CD4-positive, alpha-beta memory T cell (primary cell): ENCODE measurements around the gene MRPS9. TPM values are rescaled to one million over a fixed set of nuclear protein-coding genes. Genes with fewer than 3 reads are reported as not detected.

ENCODE experiments used
- CTCF ChIA-PET: fragments of 350-600 bp; sonication (Branson Sonifier 250); formaldehyde crosslinking; loops from one replicate; lab custom pipeline; 2021; ENCODE audit warnings: inconsistent platforms; ENCODE audit not compliant: partially characterized antibody; lab: Charles Lee
- POLR2A ChIA-PET: fragments of 350-600 bp; sonication (Branson Sonifier 250); formaldehyde crosslinking; loops from one replicate; lab custom pipeline; 2021; ENCODE audit not compliant: partially characterized antibody; lab: Charles Lee
- DNase-seq, 5 donors: peaks; one replicate each; pipeline versions ENCODE4 v3.0.0 to v3.0.0-alpha.2; 2020 to 2022; ENCODE audit warnings: mixed read lengths in 1 of 5
- H3K27ac ChIP-seq: one replicate; pipeline ENCODE4 v1.7.0; 2013; ENCODE audit warnings: low read depth, low read length
- H3K27me3 ChIP-seq: 2 replicates; pipeline ENCODE4 v1.7.0; 2013; ENCODE audit warnings: mild to moderate bottlenecking, low read length, moderate library complexity; ENCODE audit not compliant: insufficient read depth
- H3K36me3 ChIP-seq: 2 replicates; pipeline ENCODE4 v1.7.0; 2013; ENCODE audit warnings: mild to moderate bottlenecking, low read length, moderate library complexity; ENCODE audit not compliant: insufficient read depth
- H3K4me1 ChIP-seq: 2 replicates; pipeline ENCODE4 v1.7.0; 2013; ENCODE audit warnings: mild to moderate bottlenecking, low read length, moderate library complexity; ENCODE audit not compliant: insufficient read depth
- H3K4me3 ChIP-seq, 2 donors: one replicate each; pipeline ENCODE4 v1.7.0; 2013; ENCODE audit warnings: low read length in 2 of 2, mild to moderate bottlenecking in 1 of 2
- H3K9me3 ChIP-seq, 2 donors: one replicate each; pipeline ENCODE4 v1.7.0; 2013; ENCODE audit warnings: low read length in 2 of 2, control low read depth in 1 of 2; ENCODE audit not compliant: control insufficient read depth in 1 of 2
- H3K27ac Mint-ChIP-seq, 7 donors: one replicate each; pipeline ENCODE4 v1.8.0; 2020 to 2021; ENCODE audit warnings: mixed read lengths in 7 of 7, mild to moderate bottlenecking in 6 of 7, inconsistent platforms in 3 of 7, moderate library complexity in 3 of 7
- H3K27me3 Mint-ChIP-seq, 2 donors: one replicate each; pipeline ENCODE4 v1.8.0; 2020 to 2021; ENCODE audit warnings: mixed read lengths in 2 of 2
- H3K36me3 Mint-ChIP-seq, 2 donors: one replicate each; pipeline ENCODE4 v1.8.0; 2020 to 2021; ENCODE audit warnings: mixed read lengths in 2 of 2, inconsistent platforms in 1 of 2, mild to moderate bottlenecking in 1 of 2
- H3K4me1 Mint-ChIP-seq, 4 donors: one replicate each; pipeline ENCODE4 v1.8.0; 2020 to 2021; ENCODE audit warnings: mixed read lengths in 4 of 4, mild to moderate bottlenecking in 1 of 4
- H3K4me3 Mint-ChIP-seq, 8 donors: one replicate each; pipeline ENCODE4 v1.8.0; 2020 to 2021; ENCODE audit warnings: mixed read lengths in 8 of 8, mild to moderate bottlenecking in 7 of 8, moderate library complexity in 6 of 8, inconsistent platforms in 3 of 8
- H3K9me3 Mint-ChIP-seq, 8 donors: one replicate each; pipeline ENCODE4 v1.8.0; 2020 to 2021; ENCODE audit warnings: mixed read lengths in 8 of 8, mild to moderate bottlenecking in 5 of 8, inconsistent platforms in 3 of 8, moderate library complexity in 1 of 8
- intact Hi-C: fragments of 100-400 bp; cut with micrococcal nuclease; formaldehyde crosslinking; loops from one replicate; pipeline ENCODE4 v1.15.1; 2023
- polyA plus RNA-seq, 2 donors: library from polyadenylated mRNA; unstranded; fragments of 300-500 nt; fragmentation: Illumina TruSeq; gene quantifications; one replicate each; pipeline ENCODE4 v1.2.3, GENCODE V29; 2021
- total RNA-seq, 2 experiments: library from RNA; stranded (reverse); gene quantifications; one replicate each; pipeline ENCODE4 v1.2.3, GENCODE V29; 2021

The MRPS9 gene
- total and polyA plus RNA-seq, 4 experiments from 2014 or later: 20.1 to 31.0 (median 21.4) TPM

- no peaks in the 10 kb centered on the region for H3K36me3 ChIP-seq
- H3K27me3 ChIP-seq: no peaks in the 10 kb centered on the region
- CTCF ChIA-PET: no interaction called here
- Mint-ChIP-seq H3K27ac (no peak overlapping the region), H3K27me3 (no peaks in the 10 kb centered on the region), H3K9me3 (no peaks in the 10 kb centered on the region), H3K4me3 (no peak overlapping the region), H3K36me3 (peaks cover 29 to 48% of the 10 kb centered on the region in 2 donors), H3K4me1 (peaks cover 9 to 22% (median 16%) of the 10 kb centered on the region in 4 donors)
- intact Hi-C loops: no loop called here
- DNase-seq: no peak
- POLR2A ChIA-PET: no interaction called here
- no peaks in the 10 kb centered on the region for H3K9me3 ChIP-seq
- no peak overlapping the region for H3K27ac ChIP-seq
- H3K4me3 ChIP-seq: no peak overlapping the region
- no peaks in the 10 kb centered on the region for H3K4me1 ChIP-seq
Measured at GRCh38 chr2:105062158-105062557, 24.3 kb downstream of the MRPS9 start.

- no peak overlapping the region for H3K4me3 ChIP-seq
- H3K27ac ChIP-seq: no peak overlapping the region
- no peak overlapping the region for H3K4me3 Mint-ChIP-seq
- H3K36me3 ChIP-seq: no peaks in the 10 kb centered on the region
- peaks cover 4% of the 10 kb centered on the region for H3K4me1 ChIP-seq
- H3K27me3 ChIP-seq: no peaks in the 10 kb centered on the region
- no peak overlapping the region for H3K27ac Mint-ChIP-seq
- CTCF ChIA-PET: no interaction called here
- peaks cover 22 to 37% of the 10 kb centered on the region in 2 donors for H3K36me3 Mint-ChIP-seq
- H3K9me3 Mint-ChIP-seq: no peaks in the 10 kb centered on the region
- H3K27me3 Mint-ChIP-seq: no peaks in the 10 kb centered on the region
- H3K4me1 Mint-ChIP-seq: peaks cover 8 to 20% (median 14%) of the 10 kb centered on the region in 4 donors
- DNase-seq: no peak
- H3K9me3 ChIP-seq: no peaks in the 10 kb centered on the region
- POLR2A ChIA-PET: no interaction called here
- intact Hi-C loops: no loop called here
Measured at GRCh38 chr2:105068387-105068786, 30.5 kb downstream of the MRPS9 start.

GRCh38 chr2:105068875-105069274, 31.0 kb downstream of the MRPS9 start:
- Histone ChIP-seq H3K9me3 (no peaks in the 10 kb centered on the region), H3K4me3 (no peak overlapping the region), H3K27me3 (no peaks in the 10 kb centered on the region), H3K27ac (no peak overlapping the region), H3K36me3 (no peaks in the 10 kb centered on the region), H3K4me1 (peaks cover 4% of the 10 kb centered on the region)
- peaks cover 24 to 32% of the 10 kb centered on the region in 2 donors for H3K36me3 Mint-ChIP-seq
- POLR2A ChIA-PET: no interaction called here
- intact Hi-C loops: no loop called here
- CTCF ChIA-PET: no interaction called here
- peaks cover 8 to 18% (median 12%) of the 10 kb centered on the region in 4 donors for H3K4me1 Mint-ChIP-seq
- no peak for DNase-seq
- H3K9me3 Mint-ChIP-seq: no peaks in the 10 kb centered on the region
- no peak overlapping the region for H3K4me3 Mint-ChIP-seq
- H3K27me3 Mint-ChIP-seq: no peaks in the 10 kb centered on the region
- no peak overlapping the region for H3K27ac Mint-ChIP-seq

- no peaks in the 10 kb centered on the region for H3K36me3 ChIP-seq
- H3K27me3 ChIP-seq: no peaks in the 10 kb centered on the region
- no peaks in the 10 kb centered on the region for H3K9me3 ChIP-seq
- no peaks in the 10 kb centered on the region for H3K9me3 Mint-ChIP-seq
- H3K27ac Mint-ChIP-seq: no peak overlapping the region
- H3K27ac ChIP-seq: no peak overlapping the region
- no peak overlapping the region for H3K4me3 Mint-ChIP-seq
- intact Hi-C loops: no loop called here
- ChIA-PET CTCF (no interaction called here), POLR2A (no interaction called here)
- no peak for DNase-seq
- peaks cover 4 to 11% (median 5%) of the 10 kb centered on the region in 4 donors for H3K4me1 Mint-ChIP-seq
- H3K4me1 ChIP-seq: peaks cover 4% of the 10 kb centered on the region
- peaks cover 27 to 32% of the 10 kb centered on the region in 2 donors for H3K36me3 Mint-ChIP-seq
- H3K27me3 Mint-ChIP-seq: no peaks in the 10 kb centered on the region
- H3K4me3 ChIP-seq: no peak overlapping the region
Measured at GRCh38 chr2:105070010-105070865, 32.4 kb downstream of the MRPS9 start.

- no peak overlapping the region for H3K4me3 Mint-ChIP-seq
- H3K27me3 ChIP-seq: no peaks in the 10 kb centered on the region
- peaks cover 4% of the 10 kb centered on the region for H3K4me1 ChIP-seq
- H3K27me3 Mint-ChIP-seq: no peaks in the 10 kb centered on the region
- H3K4me1 Mint-ChIP-seq: peaks cover 0 to 5% (median 5%) of the 10 kb centered on the region in 4 donors
- CTCF ChIA-PET: no interaction called here
- H3K9me3 ChIP-seq: no peaks in the 10 kb centered on the region
- no peaks in the 10 kb centered on the region for H3K36me3 ChIP-seq
- no peaks in the 10 kb centered on the region for H3K9me3 Mint-ChIP-seq
- H3K36me3 Mint-ChIP-seq: peaks cover 26 to 33% of the 10 kb centered on the region in 2 donors
- H3K27ac ChIP-seq: no peak overlapping the region
- intact Hi-C loops: no loop called here
- H3K27ac Mint-ChIP-seq: no peak overlapping the region
- no peak overlapping the region for H3K4me3 ChIP-seq
- POLR2A ChIA-PET: no interaction called here
- DNase-seq: no peak
Measured at GRCh38 chr2:105071379-105071778, 33.5 kb downstream of the MRPS9 start.

GRCh38 chr2:105072039-105072438, 34.2 kb downstream of the MRPS9 start:
- H3K9me3 ChIP-seq: no peaks in the 10 kb centered on the region
- H3K4me1 ChIP-seq: peaks cover 4% of the 10 kb centered on the region
- no peak overlapping the region for H3K4me3 ChIP-seq
- peaks cover 27 to 37% of the 10 kb centered on the region in 2 donors for H3K36me3 Mint-ChIP-seq
- ChIA-PET CTCF (no interaction called here), POLR2A (no interaction called here)
- H3K4me1 Mint-ChIP-seq: peaks cover 0 to 5% (median 5%) of the 10 kb centered on the region in 4 donors
- H3K36me3 ChIP-seq: no peaks in the 10 kb centered on the region
- no peak overlapping the region for H3K4me3 Mint-ChIP-seq
- no peaks in the 10 kb centered on the region for H3K27me3 ChIP-seq
- no peak overlapping the region for H3K27ac Mint-ChIP-seq
- no peak for DNase-seq
- H3K27ac ChIP-seq: no peak overlapping the region
- no peaks in the 10 kb centered on the region for H3K27me3 Mint-ChIP-seq
- intact Hi-C loops: no loop called here
- no peaks in the 10 kb centered on the region for H3K9me3 Mint-ChIP-seq

- H3K4me1 Mint-ChIP-seq: peaks cover 0 to 3% (median under 1%) of the 10 kb centered on the region in 4 donors
- H3K27ac Mint-ChIP-seq: no peak overlapping the region
- Histone ChIP-seq H3K27ac (no peak overlapping the region), H3K27me3 (no peaks in the 10 kb centered on the region), H3K36me3 (no peaks in the 10 kb centered on the region), H3K4me1 (peaks cover 4% of the 10 kb centered on the region), H3K9me3 (no peaks in the 10 kb centered on the region), H3K4me3 (no peak overlapping the region)
- H3K36me3 Mint-ChIP-seq: peaks cover 29 to 38% of the 10 kb centered on the region in 2 donors
- intact Hi-C loops: no loop called here
- no peaks in the 10 kb centered on the region for H3K9me3 Mint-ChIP-seq
- H3K4me3 Mint-ChIP-seq: no peak overlapping the region
- ChIA-PET POLR2A (no interaction called here), CTCF (no interaction called here)
- no peaks in the 10 kb centered on the region for H3K27me3 Mint-ChIP-seq
- DNase-seq: no peak
Measured at GRCh38 chr2:105073591-105073990, 35.7 kb downstream of the MRPS9 start.
